HG02623 (cell line): ENCODE results near the gene GAL.

Source experiments
- ATAC-seq: cut with Tn5 transposase; IDR thresholded peaks from one replicate; pipeline ENCODE4 v1.9.1; 2021; ENCODE audit warnings: moderate library complexity; ENCODE audit not compliant: unreplicated experiment

GAL gene

GRCh38 chr11:68707527-68707926 is 23.2 kb downstream of the GAL start:
- ATAC-seq, result no peak

GRCh38 chr11:68709062-68709461 is 24.7 kb downstream of the GAL start:
- no peak for ATAC-seq

- ATAC-seq, result no peak
Measured at GRCh38 chr11:68710409-68710808, 26.1 kb downstream of the GAL start.

GRCh38 chr11:68711114-68711513 is 26.8 kb downstream of the GAL start:
- no peak for ATAC-seq

GRCh38 chr11:68714060-68714856 is 29.9 kb downstream of the GAL start:
- ATAC-seq, result no peak

GRCh38 chr11:68715456-68716122 is 31.2 kb downstream of the GAL start:
- ATAC-seq, result no peak

GRCh38 chr11:68721075-68721474 is 36.7 kb downstream of the GAL start:
- ATAC-seq, result no peak

- ATAC-seq, result no peak
Measured at GRCh38 chr11:68722143-68722542, 37.8 kb downstream of the GAL start.

GRCh38 chr11:68724293-68724692 is 39.9 kb downstream of the GAL start:
- no peak for ATAC-seq

GRCh38 chr11:68727783-68728182 is 43.4 kb downstream of the GAL start:
- ATAC-seq, result no peak

- ATAC-seq, result no peak
Measured at GRCh38 chr11:68734111-68734510, 49.8 kb downstream of the GAL start.

GRCh38 chr11:68735125-68735524 is 50.8 kb downstream of the GAL start:
- ATAC-seq, result no peak

GRCh38 chr11:68735646-68736045 is 51.3 kb downstream of the GAL start:
- ATAC-seq, result no peak
